ENCODE data around the gene NF2. TPM values are rescaled to one million over a fixed set of nuclear protein-coding genes. Genes with fewer than 3 reads are reported as not detected.

The NF2 gene
- total RNA-seq, 1 experiment from 2014 or later, result 50.9 TPM

GRCh38 chr22:29737251-29738117 is 134.1 kb downstream of the NF2 start:
- H2BK5ac ChIP-seq (ENCODE audit: insufficient read length, low read length), result no peak overlapping the region
- H2BK120ac ChIP-seq (ENCODE audit: low read depth, low read length, poor library complexity, severe bottlenecking), result no peak overlapping the region
- TF ChIP-seq, protein P1, sequence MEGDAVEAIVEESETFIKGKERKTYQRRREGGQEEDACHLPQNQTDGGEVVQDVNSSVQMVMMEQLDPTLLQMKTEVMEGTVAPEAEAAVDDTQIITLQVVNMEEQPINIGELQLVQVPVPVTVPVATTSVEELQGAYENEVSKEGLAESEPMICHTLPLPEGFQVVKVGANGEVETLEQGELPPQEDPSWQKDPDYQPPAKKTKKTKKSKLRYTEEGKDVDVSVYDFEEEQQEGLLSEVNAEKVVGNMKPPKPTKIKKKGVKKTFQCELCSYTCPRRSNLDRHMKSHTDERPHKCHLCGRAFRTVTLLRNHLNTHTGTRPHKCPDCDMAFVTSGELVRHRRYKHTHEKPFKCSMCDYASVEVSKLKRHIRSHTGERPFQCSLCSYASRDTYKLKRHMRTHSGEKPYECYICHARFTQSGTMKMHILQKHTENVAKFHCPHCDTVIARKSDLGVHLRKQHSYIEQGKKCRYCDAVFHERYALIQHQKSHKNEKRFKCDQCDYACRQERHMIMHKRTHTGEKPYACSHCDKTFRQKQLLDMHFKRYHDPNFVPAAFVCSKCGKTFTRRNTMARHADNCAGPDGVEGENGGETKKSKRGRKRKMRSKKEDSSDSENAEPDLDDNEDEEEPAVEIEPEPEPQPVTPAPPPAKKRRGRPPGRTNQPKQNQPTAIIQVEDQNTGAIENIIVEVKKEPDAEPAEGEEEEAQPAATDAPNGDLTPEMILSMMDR (conservative IDR thresholded peaks at IDR 0.05), result no peak
- H3T11ph ChIP-seq (ENCODE audit: low read length), result no peak overlapping the region
- H2BK20ac ChIP-seq (ENCODE audit: low read depth, low read length, poor library complexity, severe bottlenecking), result no peak overlapping the region
- no peaks in the 10 kb centered on the region for H3K9me3 ChIP-seq (ENCODE audit: control insufficient read depth, low read depth, low read length)
- no peak overlapping the region for H4K8ac ChIP-seq (replicated peaks; ENCODE audit: insufficient read length, low read depth, low read length)
- H2AK5ac ChIP-seq (ENCODE audit: insufficient read length, low read length), result no peak overlapping the region
- H3K23me2 ChIP-seq (ENCODE audit: insufficient read length, low read depth, low read length, poor library complexity, severe bottlenecking), result peaks cover 4% of the 10 kb centered on the region
- H3K18ac ChIP-seq (ENCODE audit: insufficient read length, low read depth, low read length), result no peak overlapping the region
- peak overlapping the region in 1 of 2 experiments; percentile 26; a peak in 1 of 5 replicates for H3K4me3 Mint-ChIP-seq
- H2BK15ac ChIP-seq (ENCODE audit: low read depth, low read length), result no peak overlapping the region
- H3K27ac ChIP-seq (ENCODE audit: insufficient read length, low read depth, low read length), result no peak overlapping the region
- H3K79me2 ChIP-seq (ENCODE audit: insufficient read depth, low read length), result no peaks in the 10 kb centered on the region
- no CpG with 5 or more reads among the region's 22 CpGs for WGBS (ENCODE audit: extremely low coverage, insufficient read length, low lambda C conversion rate)
- peak; percentile 53 for DNase-seq
- no peaks in the 10 kb centered on the region for H3K4me1 ChIP-seq (ENCODE audit: insufficient read depth, low read length)
- H3K14ac ChIP-seq (ENCODE audit: insufficient read depth, low read length), result no peak overlapping the region; the same call in 1 of the 2 replicates
- H2BK12ac ChIP-seq (ENCODE audit: insufficient read length, low read depth, low read length), result no peak overlapping the region
- H3K23ac ChIP-seq (ENCODE audit: insufficient read length, low read depth, low read length), result no peak overlapping the region
- H4K5ac ChIP-seq (ENCODE audit: insufficient read length, low read depth, low read length), result no peak overlapping the region
- no peak overlapping the region for H2AFZ ChIP-seq (ENCODE audit: low read length)
- H3K36me3 Mint-ChIP-seq (ENCODE audit: insufficient read depth in 1 of 3, low read depth in 3 of 3), result peaks cover 0 to 5% (median 5%) of the 10 kb centered on the region in 3 experiments; a peak in 3 of 7 replicates
- peaks cover 12 to 22% of the 10 kb centered on the region in 2 experiments for H3K4me1 Mint-ChIP-seq
- H4K20me1 ChIP-seq (ENCODE audit: control insufficient read depth, insufficient read depth, insufficient read length), result no peaks in the 10 kb centered on the region
- no peaks in the 10 kb centered on the region for H3K27me3 Mint-ChIP-seq (ENCODE audit: low read depth)
- H3K4ac ChIP-seq (ENCODE audit: low read depth, low read length), result no peak overlapping the region
- no peak overlapping the region for H3K9ac ChIP-seq (ENCODE audit: extremely low read depth, insufficient read length, low read length)
- no peaks in the 10 kb centered on the region for H3K79me1 ChIP-seq (ENCODE audit: insufficient read depth, low read depth, low read length, poor library complexity, severe bottlenecking)
- H3K9me3 Mint-ChIP-seq, result peaks cover 3% of the 10 kb centered on the region in 2 experiments; a peak in 3 of 5 replicates
- no peak overlapping the region for H4K91ac ChIP-seq (ENCODE audit: insufficient read length, low read depth, low read length)
- no peak overlapping the region for H3K4me2 ChIP-seq (ENCODE audit: insufficient read depth, insufficient read length, low read length)
- H3K56ac ChIP-seq (ENCODE audit: insufficient read length, low read depth, low read length), result no peak overlapping the region
- no peaks in the 10 kb centered on the region for H3K27me3 ChIP-seq (ENCODE audit: insufficient read depth, low read length)
- no peak overlapping the region; a peak in 3 of 7 replicates for H3K27ac Mint-ChIP-seq

Data from H9 (cell line).